ENCODE measurements around the gene ICAM5. TPM values are rescaled to one million over a fixed set of nuclear protein-coding genes. Genes with fewer than 3 reads are reported as not detected.

The ICAM5 gene
- 0.16 and 0.63 TPM in 2 replicates for total RNA-seq

GRCh38 chr19:10289836-10290356, at the start of gene ICAM5:
Gene ICAM5, plus strand, starts transcription at chr19:10289952. Its CDS starts 92 bp downstream, at chr19:10290044.

GRCh38 chr19:10251792-10252694, 37.7 kb upstream of the ICAM5 start, which contains the start of gene MRPL4:
Gene MRPL4, plus strand, starts transcription at chr19:10252214. Its CDS starts 40 bp downstream, at chr19:10252254.

GRCh38 chr19:10270616-10271394, 18.9 kb upstream of the ICAM5 start, which contains the start of gene ICAM1:
Gene ICAM1, plus strand, starts transcription at chr19:10271120. Its CDS starts 40 bp downstream, at chr19:10271160.

GRCh38 chr19:10286803-10287737, 2.7 kb upstream of the ICAM5 start, which contains the start of gene ICAM4:
Gene ICAM4, plus strand, starts transcription at chr19:10286955. Its CDS starts 58 bp downstream, at chr19:10287013.

GRCh38 chr19:10309423-10309822, 19.7 kb downstream of the ICAM5 start, which contains the start of gene ZGLP1:
Gene ZGLP1, minus strand, starts transcription at chr19:10309815.

GRCh38 chr19:10315335-10316214, 25.8 kb downstream of the ICAM5 start, which contains the start of gene FDX2:
Gene FDX2, minus strand, starts transcription at chr19:10316015. Its CDS starts 19 bp downstream, at chr19:10315996.

GRCh38 chr19:10332965-10333757, 43.4 kb downstream of the ICAM5 start, which contains the start of gene RAVER1:
Gene RAVER1, minus strand, starts transcription at chr19:10333529. Its CDS starts 22 bp downstream, at chr19:10333507.

GRCh38 chr19:10339380-10339960, 49.7 kb downstream of the ICAM5 start, which contains the start of gene ICAM3:
Gene ICAM3, minus strand, starts transcription at chr19:10339624. Its CDS starts 10 bp downstream, at chr19:10339614.

Other genes starting within 250 kb of the ICAM5 start
- 7.5 and 21.2 TPM in 2 replicates for gene SHFL, start 203.6 kb upstream of the ICAM5 start, total RNA-seq
- 0.89 TPM in 1 of 2 replicates, not detected in the other for gene ANGPTL6, start 187.3 kb upstream of the ICAM5 start, total RNA-seq
- 25.9 and 43.5 TPM in 2 replicates for gene PPAN, start 183.6 kb upstream of the ICAM5 start, total RNA-seq
- 2.1 and 5.1 TPM in 2 replicates for gene P2RY11, start 178.3 kb upstream of the ICAM5 start, total RNA-seq
- gene EIF3G, start 170.1 kb upstream of the ICAM5 start, total RNA-seq = 245 and 306 TPM in 2 replicates
- gene DNMT1, start 95.0 kb upstream of the ICAM5 start, total RNA-seq = 37.1 and 155 TPM in 2 replicates
- gene S1PR2, start 58.6 kb upstream of the ICAM5 start, total RNA-seq = 2.8 and 6.2 TPM in 2 replicates
- gene MRPL4, start 37.7 kb upstream of the ICAM5 start, total RNA-seq = 100 and 139 TPM in 2 replicates
- gene ICAM1, start 18.8 kb upstream of the ICAM5 start, total RNA-seq = 20.5 and 41.3 TPM in 2 replicates
- 0.33 and 1.1 TPM in 2 replicates for gene ICAM4, start 3.0 kb upstream of the ICAM5 start, total RNA-seq
- 0.89 and 2.8 TPM in 2 replicates for gene ZGLP1, start 19.9 kb downstream of the ICAM5 start, total RNA-seq
- gene FDX2, start 26.1 kb downstream of the ICAM5 start, total RNA-seq = 21.8 and 37.1 TPM in 2 replicates
- 37.5 and 56.5 TPM in 2 replicates for gene RAVER1, start 43.6 kb downstream of the ICAM5 start, total RNA-seq
- gene ICAM3, start 49.7 kb downstream of the ICAM5 start, total RNA-seq = 3.7 and 9.0 TPM in 2 replicates
- gene TYK2, start 90.6 kb downstream of the ICAM5 start, total RNA-seq = 110 and 147 TPM in 2 replicates
- 119 and 192 TPM in 2 replicates for gene CDC37, start 113.6 kb downstream of the ICAM5 start, total RNA-seq
- 5.2 and 8.2 TPM in 2 replicates for gene PDE4A, start 130.6 kb downstream of the ICAM5 start, total RNA-seq
- gene KEAP1, start 213.4 kb downstream of the ICAM5 start, total RNA-seq = 63.1 and 74.4 TPM in 2 replicates
- gene S1PR5, start 227.5 kb downstream of the ICAM5 start, total RNA-seq = 0.65 and 0.76 TPM in 2 replicates

Measured in mesangial cell (primary cell).